Mononuclear cell (primary cell): ENCODE results near the gene ZNF135. TPM values are rescaled to one million over a fixed set of nuclear protein-coding genes. Genes with fewer than 3 reads are reported as not detected.

Source experiments
- H3K27me3 ChIP-seq: 2 replicates; pipeline ENCODE4 v1.6.0; 2011; ENCODE audit warnings: low read length, control low read depth; ENCODE audit not compliant: insufficient read depth
- H3K4me1 ChIP-seq: 2 replicates; pipeline ENCODE4 v1.5.1; 2011; ENCODE audit warnings: mild to moderate bottlenecking, low read length, control low read depth; ENCODE audit not compliant: insufficient read depth
- H3K4me3 ChIP-seq: 2 replicates; pipeline ENCODE4 v1.5.1; 2011; ENCODE audit warnings: mild to moderate bottlenecking, low read length, moderate library complexity
- H3K9me3 ChIP-seq: 2 replicates; pipeline ENCODE4 v1.5.1; 2011; ENCODE audit warnings: low read depth, mild to moderate bottlenecking, control low read depth, low read length
- total RNA-seq: library from RNA; depleted of rRNA; stranded (reverse); fragments of >200 nt; gene quantifications from one replicate; pipeline ENCODE4 v1.2.3, GENCODE V29; 2012

Gene ZNF135
- 0.84 TPM for total RNA-seq

DNA sequence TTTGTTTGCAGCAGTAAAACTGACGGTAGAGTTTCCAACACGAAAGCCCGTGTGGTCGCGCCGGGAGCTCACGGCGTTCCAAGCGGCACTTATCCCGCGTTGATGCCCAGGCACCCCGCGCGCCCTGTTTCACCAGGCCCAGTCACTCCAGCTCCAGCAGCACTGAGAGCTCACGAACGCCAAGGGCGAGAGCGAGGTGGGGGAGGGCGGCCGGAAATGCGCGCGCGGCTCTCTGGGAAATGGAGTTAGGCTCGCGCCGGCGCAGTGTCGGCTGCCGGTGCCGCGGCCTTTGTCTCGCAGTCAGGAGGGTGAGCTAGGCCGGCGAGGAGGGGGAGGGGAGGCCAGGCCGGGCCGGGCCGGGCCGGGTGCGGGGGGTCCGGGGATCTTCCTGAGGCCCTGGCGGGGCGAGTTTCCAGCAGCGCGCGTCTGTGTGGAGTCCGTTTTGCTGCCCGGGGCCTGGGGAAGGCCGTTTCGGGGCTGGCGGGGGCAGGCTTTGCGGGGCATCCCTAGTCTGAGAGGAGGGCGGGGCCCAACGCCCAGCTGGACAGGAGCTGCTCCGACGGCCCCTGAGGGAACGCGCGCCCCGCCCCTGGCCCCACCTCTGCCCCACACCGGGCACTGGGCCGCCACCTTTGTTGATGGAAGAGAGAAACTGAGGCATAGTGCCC, at the start of gene ZNF135:
Gene ZNF135, plus strand, starts transcription at position 280 of the 668 bp plus-strand sequence. CDS start 721 bp downstream, outside the sequence.
- H3K27me3 ChIP-seq, result no peaks in the 10 kb centered on the region
- H3K4me3 ChIP-seq, result peak within 1 kb of the TSS; percentile 24
- no peaks in the 10 kb centered on the region for H3K9me3 ChIP-seq
- H3K4me1 ChIP-seq, result peaks cover 5% of the 10 kb centered on the region

DNA sequence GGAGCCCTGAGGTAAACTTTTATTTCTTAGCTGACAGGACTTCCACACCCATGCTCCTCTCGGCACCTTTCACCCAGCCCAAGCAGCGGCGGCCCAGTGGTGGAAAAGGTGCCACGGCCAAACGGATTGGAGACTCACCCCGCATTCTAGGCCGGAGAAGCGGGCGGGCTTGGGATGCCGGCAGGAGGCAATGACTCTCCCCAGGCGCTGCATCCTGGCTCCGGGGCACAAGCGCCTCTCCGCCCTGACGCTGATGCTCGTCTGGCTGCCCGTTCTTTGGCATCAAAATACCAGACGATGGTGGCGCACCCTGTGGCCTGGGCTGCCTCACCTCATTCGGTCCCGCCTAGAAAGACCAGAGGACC, 49.8 kb upstream of the ZNF135 start:
- peaks cover 35% of the 10 kb centered on the region for H3K9me3 ChIP-seq
- no peaks in the 10 kb centered on the region for H3K27me3 ChIP-seq
- H3K4me1 ChIP-seq, result peaks cover 9% of the 10 kb centered on the region
- no peak overlapping the region for H3K4me3 ChIP-seq

- Histone ChIP-seq H3K4me1 (peaks cover 9% of the 10 kb centered on the region), H3K27me3 (no peaks in the 10 kb centered on the region), H3K4me3 (peak overlapping the region; percentile 35), H3K9me3 (peaks cover 30% of the 10 kb centered on the region)
These were observed 49.3 kb upstream of the ZNF135 start for GRCh38 chr19:58009666-58010301.

- Histone ChIP-seq H3K4me1 (peaks cover 9% of the 10 kb centered on the region), H3K27me3 (no peaks in the 10 kb centered on the region), H3K9me3 (peaks cover 23% of the 10 kb centered on the region), H3K4me3 (no peak overlapping the region)
These were observed 48.6 kb upstream of the ZNF135 start for GRCh38 chr19:58010507-58010906.

DNA sequence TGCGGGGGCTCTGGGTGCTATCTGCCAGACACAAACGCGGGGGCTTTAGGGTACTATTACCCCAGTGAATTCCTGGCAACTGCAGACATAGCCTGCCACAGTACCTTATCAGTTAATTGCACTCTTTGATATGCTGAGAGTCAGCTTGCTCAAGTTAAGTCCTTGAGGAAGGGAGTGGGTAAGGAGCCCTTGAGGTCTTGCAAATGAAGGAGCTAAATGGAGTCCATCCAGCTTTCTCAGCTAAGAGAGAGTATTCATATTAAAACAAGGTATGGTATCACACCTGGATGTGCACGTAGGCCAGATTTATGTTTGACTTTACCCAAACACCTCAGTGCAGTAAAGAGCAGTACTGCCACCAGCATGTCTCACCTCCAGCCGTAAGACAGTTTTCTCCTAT, 44.9 kb upstream of the ZNF135 start:
- H3K9me3 ChIP-seq, result peaks cover 4% of the 10 kb centered on the region
- H3K4me3 ChIP-seq, result no peak overlapping the region
- H3K4me1 ChIP-seq, result peaks cover 8% of the 10 kb centered on the region
- no peaks in the 10 kb centered on the region for H3K27me3 ChIP-seq

- Histone ChIP-seq H3K9me3 (no peaks in the 10 kb centered on the region), H3K4me3 (no peak overlapping the region), H3K27me3 (no peaks in the 10 kb centered on the region), H3K4me1 (no peaks in the 10 kb centered on the region)
These were observed 39.0 kb upstream of the ZNF135 start for GRCh38 chr19:58020129-58020528.

DNA sequence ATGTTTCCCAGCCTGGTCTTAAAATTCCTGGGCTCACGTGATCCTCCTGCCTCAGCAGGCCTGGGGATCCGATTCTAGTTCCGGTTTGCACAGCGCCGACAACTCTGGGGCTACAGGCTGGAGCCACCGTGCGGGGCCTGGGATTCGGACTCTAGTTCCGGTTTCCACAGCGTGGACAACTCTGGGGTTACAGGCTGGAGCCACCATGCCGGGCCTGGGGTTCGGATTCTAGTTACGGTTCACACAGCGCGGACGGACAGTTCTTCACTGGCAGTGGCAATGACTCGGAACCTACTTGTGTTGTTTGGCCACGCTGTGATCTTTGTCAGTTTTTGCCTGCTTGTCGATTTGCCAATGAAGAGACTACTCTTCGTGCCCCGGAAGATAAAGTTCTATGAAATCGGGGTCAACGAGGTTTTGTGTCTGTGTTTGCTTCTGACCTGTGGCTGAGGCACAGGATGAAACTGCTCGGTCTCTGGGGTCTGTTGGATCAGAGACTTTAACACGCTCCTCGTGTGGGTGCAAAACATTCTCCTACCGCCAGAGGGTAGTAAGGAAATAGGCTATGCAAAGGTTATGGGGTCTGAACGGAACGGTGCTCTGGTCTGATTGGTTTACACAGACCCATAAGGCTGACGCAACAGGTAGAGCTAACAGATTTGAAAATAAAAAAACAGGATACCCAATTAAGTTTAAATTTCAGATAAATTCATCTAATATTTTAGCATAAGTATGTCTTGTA, 37.4 kb upstream of the ZNF135 start:
- Histone ChIP-seq H3K9me3 (no peaks in the 10 kb centered on the region), H3K4me1 (no peaks in the 10 kb centered on the region), H3K27me3 (no peaks in the 10 kb centered on the region), H3K4me3 (no peak overlapping the region)

GRCh38 chr19:58022283-58022660, 36.8 kb upstream of the ZNF135 start:
- Histone ChIP-seq H3K4me1 (no peaks in the 10 kb centered on the region), H3K27me3 (no peaks in the 10 kb centered on the region), H3K9me3 (no peaks in the 10 kb centered on the region), H3K4me3 (no peak overlapping the region)

DNA sequence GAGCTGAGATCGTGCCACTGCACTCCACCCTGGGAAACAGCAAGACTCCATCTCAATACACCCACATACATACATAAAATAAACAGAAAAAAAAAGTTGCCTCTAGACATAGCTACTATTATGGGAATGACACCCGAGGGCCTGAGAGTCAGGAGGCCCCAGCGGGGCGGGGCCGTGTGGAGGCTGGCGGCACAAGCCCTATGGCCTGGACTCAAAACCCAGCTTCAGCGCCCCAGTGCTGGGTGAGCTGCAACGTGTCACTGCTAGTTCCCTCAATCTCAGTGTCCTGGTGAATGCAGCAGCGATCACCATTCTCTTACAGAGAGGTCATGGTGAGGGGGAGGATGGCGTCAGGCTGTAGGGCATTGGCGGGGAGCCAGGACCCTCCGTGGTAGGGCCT, 34.4 kb upstream of the ZNF135 start:
- Histone ChIP-seq H3K4me1 (no peaks in the 10 kb centered on the region), H3K4me3 (no peak overlapping the region), H3K9me3 (no peaks in the 10 kb centered on the region), H3K27me3 (no peaks in the 10 kb centered on the region)

DNA sequence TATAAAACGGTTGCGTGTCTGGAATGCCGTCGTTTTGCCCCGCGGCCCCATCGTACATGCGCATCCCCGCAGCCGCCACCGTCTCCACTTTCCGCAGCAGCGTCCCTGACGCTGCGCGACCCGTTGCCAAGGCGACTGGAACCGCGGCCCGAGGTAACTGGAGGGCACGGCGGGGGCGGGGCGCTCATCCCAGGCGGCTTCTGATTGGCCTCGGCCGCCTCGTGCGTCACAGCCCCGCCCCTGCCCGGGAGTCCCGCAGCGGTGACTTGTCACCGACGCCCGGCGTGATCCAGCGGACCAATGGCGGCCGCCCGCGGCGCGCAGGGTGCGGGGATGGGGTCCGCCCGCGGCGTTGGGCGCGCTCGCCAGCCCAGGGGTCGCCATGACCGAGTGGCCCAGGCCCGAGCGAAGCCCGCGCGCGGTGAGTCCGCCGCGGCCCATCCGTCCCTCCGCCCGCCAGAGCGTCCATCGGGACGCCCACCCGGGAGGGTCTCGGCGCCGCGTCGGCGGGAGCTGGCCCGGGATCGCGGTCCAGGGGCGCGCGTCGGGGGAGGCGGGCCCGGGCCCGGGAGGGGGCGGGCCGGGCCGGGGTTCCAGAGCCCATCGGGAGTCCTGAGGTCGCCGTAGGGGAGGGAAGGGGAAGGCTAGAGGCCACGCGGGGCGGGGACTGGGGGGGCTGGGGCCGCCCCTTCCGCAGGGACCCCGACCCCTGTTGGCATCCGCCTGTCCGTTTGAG, 25.2 kb upstream of the ZNF135 start, which contains the start of gene ZSCAN1:
Gene ZSCAN1, plus strand, starts transcription at position 285 of the 736 bp plus-strand sequence. CDS start 3,812 bp downstream, outside the sequence.
- H3K4me3 ChIP-seq, result no peak within 1 kb of the TSS
- H3K9me3 ChIP-seq, result no peaks in the 10 kb centered on the region
- no peaks in the 10 kb centered on the region for H3K4me1 ChIP-seq
- peaks cover 9% of the 10 kb centered on the region for H3K27me3 ChIP-seq

- Histone ChIP-seq H3K4me1 (no peaks in the 10 kb centered on the region), H3K27me3 (peaks cover 9% of the 10 kb centered on the region), H3K4me3 (no peak overlapping the region), H3K9me3 (no peaks in the 10 kb centered on the region)
These were observed 24.6 kb upstream of the ZNF135 start for GRCh38 chr19:58034477-58034793.

DNA sequence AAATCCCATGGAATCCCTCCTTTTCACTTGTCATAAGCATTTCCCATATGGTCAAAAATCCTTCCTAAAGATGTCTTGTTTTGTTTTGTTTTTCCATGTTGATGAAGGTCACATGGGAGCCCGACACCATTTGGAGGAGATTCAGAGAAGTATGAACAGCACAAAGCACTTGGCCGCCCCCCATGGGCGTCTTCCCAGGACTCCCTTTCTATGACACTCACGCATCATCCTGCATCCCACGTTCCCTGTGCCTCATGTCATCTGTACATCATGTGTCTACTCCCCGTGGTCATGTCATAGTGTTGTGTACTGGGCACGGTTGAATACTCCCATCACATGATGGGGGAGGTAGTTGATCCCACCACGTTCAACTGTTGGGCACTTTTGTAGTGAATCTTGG, 23.2 kb upstream of the ZNF135 start:
- Histone ChIP-seq H3K4me3 (no peak overlapping the region), H3K4me1 (no peaks in the 10 kb centered on the region), H3K9me3 (no peaks in the 10 kb centered on the region), H3K27me3 (peaks cover 9% of the 10 kb centered on the region)

DNA sequence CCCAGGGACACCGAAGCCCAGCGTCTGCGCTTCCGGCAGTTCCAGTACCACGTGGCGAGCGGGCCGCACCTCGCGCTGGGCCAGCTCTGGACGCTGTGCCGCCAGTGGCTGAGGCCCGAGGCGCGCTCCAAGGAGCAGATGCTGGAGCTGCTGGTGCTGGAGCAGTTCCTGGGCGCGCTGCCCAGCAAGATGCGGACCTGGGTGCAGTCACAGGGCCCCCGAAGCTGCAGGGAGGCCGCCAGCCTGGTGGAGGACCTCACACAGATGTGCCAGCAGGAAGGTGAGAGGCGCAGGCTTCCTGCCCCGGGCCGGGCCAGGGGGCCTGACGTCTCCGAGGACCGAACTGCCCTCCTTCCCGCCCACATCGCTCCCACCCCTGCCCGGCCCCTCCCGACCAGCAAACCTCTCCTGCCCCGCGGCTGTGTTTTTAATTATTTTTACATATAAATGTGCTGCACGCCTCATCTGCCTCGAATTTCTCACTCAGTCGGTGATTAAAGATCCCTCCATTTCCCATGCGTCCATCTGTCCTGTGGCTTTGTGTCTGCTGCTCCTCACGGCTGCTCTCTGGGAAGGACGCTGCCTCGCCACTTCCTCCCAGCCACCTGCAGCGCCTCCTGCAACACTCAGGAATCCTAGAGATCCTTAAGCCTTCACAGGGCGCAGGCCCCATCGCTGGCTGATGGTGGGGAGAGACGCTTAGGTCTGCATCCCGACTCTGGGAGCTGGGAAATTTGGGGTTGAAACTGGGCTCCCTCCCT, 21.0 kb upstream of the ZNF135 start:
- H3K4me3 ChIP-seq, result no peak overlapping the region
- H3K27me3 ChIP-seq, result peaks cover 4% of the 10 kb centered on the region
- no peaks in the 10 kb centered on the region for H3K9me3 ChIP-seq
- no peaks in the 10 kb centered on the region for H3K4me1 ChIP-seq

DNA sequence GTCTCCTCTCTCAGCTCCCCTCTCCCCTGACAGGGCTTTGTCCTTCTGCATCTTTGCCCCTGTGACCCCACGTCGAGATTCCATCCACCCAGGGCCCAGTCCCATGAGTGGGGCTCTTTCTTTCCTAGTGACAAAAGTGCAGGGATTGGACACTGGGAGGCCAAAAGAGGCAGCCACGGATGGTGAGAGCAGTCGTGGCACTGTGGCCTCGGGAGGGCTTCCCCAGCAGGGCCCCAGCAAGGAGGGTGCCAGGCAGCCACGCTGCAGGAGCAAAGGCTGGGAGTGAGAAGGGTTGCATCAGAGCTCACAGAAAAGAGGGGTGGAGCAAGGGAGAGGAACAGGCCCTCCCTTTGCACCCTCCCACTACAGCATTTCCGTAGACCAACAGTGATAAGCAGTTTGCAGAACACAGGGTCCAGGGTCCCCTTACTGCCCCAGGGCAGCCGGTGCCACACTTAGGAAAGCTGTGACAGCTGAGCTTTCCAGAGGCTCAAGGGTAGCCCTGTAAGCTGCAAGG, 20.3 kb upstream of the ZNF135 start:
- H3K9me3 ChIP-seq, result no peaks in the 10 kb centered on the region
- H3K4me1 ChIP-seq, result no peaks in the 10 kb centered on the region
- no peaks in the 10 kb centered on the region for H3K27me3 ChIP-seq
- no peak overlapping the region for H3K4me3 ChIP-seq
